Tibial nerve (tissue), 4 donors: ENCODE results near the gene PARM1. TPM values are rescaled to one million over a fixed set of nuclear protein-coding genes. Genes with fewer than 3 reads are reported as not detected.

Experiments used
- DNase-seq, 2 donors: peaks; one replicate each; pipeline ENCODE4 v3.0.0-alpha.2; 2019; ENCODE audit warnings: low spot score in 2 of 2
- H3K27ac ChIP-seq, 4 donors: fragments of 200-600 bp; sonication (generic) in 3 of 4; one replicate each; pipeline ENCODE4 v1.5.1; 2017 to 2019; ENCODE audit warnings: mild to moderate bottlenecking in 1 of 4
- H3K27me3 ChIP-seq, 2 donors: fragments of 200-600 bp; sonication (generic) in 1 of 2; one replicate each; pipeline versions ENCODE4 v1.5.1 to v1.6.0; 2017 to 2019
- H3K36me3 ChIP-seq, 3 donors: fragments of 200-600 bp; sonication (generic); one replicate each; pipeline ENCODE4 v1.5.1; 2018 to 2019
- H3K4me1 ChIP-seq, 4 donors: fragments of 200-600 bp; sonication (generic) in 3 of 4; one replicate each; pipeline ENCODE4 v1.5.1; 2017 to 2019
- H3K4me3 ChIP-seq, 4 donors: fragments of 200-600 bp; sonication (generic) in 3 of 4; one replicate each; pipeline ENCODE4 v1.5.1; 2017 to 2019; ENCODE audit warnings: mild to moderate bottlenecking in 1 of 4, moderate library complexity in 1 of 4
- H3K9me3 ChIP-seq, 4 donors: fragments of 200-600 bp; sonication (generic) in 3 of 4; one replicate each; pipeline ENCODE4 v1.5.1; 2017 to 2019
- CTCF ChIP-seq, 5 experiments: fragments of 200-600 bp in 3 of 5; fragments of 450-650 bp in 2 of 5; sonication (generic) in 3 of 5; IDR thresholded peaks; one replicate each; pipeline ENCODE4 v1.5.1; 2016 to 2019; ENCODE audit warnings: antibody characterized with exemption in 5 of 5, mild to moderate bottlenecking in 3 of 5, moderate library complexity in 2 of 5
- EP300 ChIP-seq, 2 donors: sonication (generic); formaldehyde crosslinking; IDR thresholded peaks; one replicate each; pipeline ENCODE4 v1.6.1; 2017; ENCODE audit warnings: antibody characterized with exemption in 2 of 2, mild to moderate bottlenecking in 1 of 2
- POLR2A ChIP-seq, 2 donors: fragments of 450-650 bp; IDR thresholded peaks; one replicate each; pipeline ENCODE4 v1.6.1; 2017; ENCODE audit warnings: antibody characterized with exemption in 2 of 2, mild to moderate bottlenecking in 2 of 2, moderate library complexity in 2 of 2
- WGBS, 2 donors: methylation state at CpG; one replicate each; pipeline ENCODE4 v1.1.5; 2018; 5-methylcytosine and 5-hydroxymethylcytosine counted together
- total RNA-seq, 4 donors: library from RNA; depleted of rRNA; stranded (reverse); fragments of >200 nt; gene quantifications; one replicate each; pipeline ENCODE4 v1.1.0, GENCODE V29; 2016

Gene PARM1
- total RNA-seq, 4 donors from 2014 or later, result 10.0 to 23.8 (median 20.9) TPM

- Histone ChIP-seq H3K9me3 (peaks cover 0 to 10% (median 3%) of the 10 kb centered on the region in 4 donors), H3K4me3 (no peak overlapping the region), H3K27ac (no peak overlapping the region), H3K27me3 (no peaks in the 10 kb centered on the region), H3K4me1 (no peaks in the 10 kb centered on the region), H3K36me3 (no peaks in the 10 kb centered on the region)
- TF ChIP-seq POLR2A (IDR thresholded peaks at IDR 0.05), result no peak
- DNase-seq, result no peak
- 95 to 97% methylated on average over 2 of the region's 2 CpGs for WGBS, 2 donors
Measured at GRCh38 chr4:74961230-74961629, 28.3 kb downstream of the PARM1 start.

- Histone ChIP-seq H3K4me3 (no peak overlapping the region), H3K27me3 (no peaks in the 10 kb centered on the region), H3K27ac (no peak overlapping the region), H3K9me3 (peaks cover 0 to 10% (median 3%) of the 10 kb centered on the region in 4 donors), H3K36me3 (no peaks in the 10 kb centered on the region), H3K4me1 (peaks cover 0 to 4% (median 0%) of the 10 kb centered on the region in 4 donors)
- TF ChIP-seq POLR2A (IDR thresholded peaks at IDR 0.05) (no peak), CTCF (IDR thresholded peaks at IDR 0.05) (no peak), EP300 (IDR thresholded peaks at IDR 0.05) (no peak)
- no peak for DNase-seq
Measured at GRCh38 chr4:74962584-74962983, 29.7 kb downstream of the PARM1 start.

DNA sequence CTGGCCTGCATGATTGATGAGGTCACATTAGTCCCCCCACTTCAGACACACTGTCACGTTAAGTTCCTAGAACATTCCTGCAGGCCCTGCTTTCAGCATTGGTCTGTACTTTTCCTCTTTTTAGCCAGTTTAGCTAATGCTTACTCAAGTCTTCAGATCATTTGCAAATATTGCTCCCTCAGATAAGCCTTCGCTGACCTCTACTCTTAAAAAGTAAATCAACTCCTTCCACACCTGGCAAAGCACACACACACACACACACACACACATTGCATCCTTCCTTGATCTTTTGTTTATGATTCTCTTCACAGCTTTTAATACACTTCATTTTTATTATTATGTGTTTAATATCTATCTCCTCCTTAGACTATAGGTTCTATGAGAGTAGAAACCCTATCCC, 31.4 kb downstream of the PARM1 start:
- TF ChIP-seq CTCF (IDR thresholded peaks at IDR 0.05), result no peak
- TF ChIP-seq EP300 (IDR thresholded peaks at IDR 0.05), result no peak
- TF ChIP-seq POLR2A (IDR thresholded peaks at IDR 0.05), result no peak
- H3K36me3 ChIP-seq, result no peaks in the 10 kb centered on the region
- no peaks in the 10 kb centered on the region for H3K27me3 ChIP-seq
- peaks cover 0 to 10% (median 3%) of the 10 kb centered on the region in 4 donors for H3K9me3 ChIP-seq
- peaks cover 0 to 9% (median 0%) of the 10 kb centered on the region in 4 donors for H3K4me1 ChIP-seq
- H3K27ac ChIP-seq, result no peak overlapping the region
- WGBS, 2 donors, result 68 to 76% methylated on average over 2 of the region's 2 CpGs
- DNase-seq, result no peak
- H3K4me3 ChIP-seq, result no peak overlapping the region

DNA sequence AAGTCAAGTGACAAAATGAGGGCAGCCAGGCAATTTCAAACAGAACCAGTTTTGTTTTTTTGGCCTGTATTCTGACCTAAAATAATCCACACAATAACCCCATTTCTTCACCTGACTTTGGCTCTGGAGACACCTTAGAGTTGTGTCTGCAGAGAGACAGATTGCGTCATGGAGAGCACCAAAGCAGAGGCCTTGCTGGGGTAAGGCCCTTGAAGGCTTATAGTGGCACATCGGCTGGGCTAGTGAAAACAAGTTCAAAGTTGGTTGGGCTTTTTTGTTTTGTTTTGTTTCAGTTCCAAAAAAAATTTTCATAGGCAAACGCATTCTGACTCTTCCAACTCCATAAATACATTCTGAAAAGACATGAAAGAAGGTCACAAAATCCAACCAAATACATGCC, 34.4 kb downstream of the PARM1 start:
- H3K27me3 ChIP-seq, result no peaks in the 10 kb centered on the region
- no peaks in the 10 kb centered on the region for H3K9me3 ChIP-seq
- no peak for DNase-seq
- no peak overlapping the region for H3K27ac ChIP-seq
- H3K36me3 ChIP-seq, result no peaks in the 10 kb centered on the region
- 34 to 50% methylated on average over 3 of the region's 3 CpGs for WGBS, 2 donors
- no peak overlapping the region for H3K4me3 ChIP-seq
- TF ChIP-seq CTCF (IDR thresholded peaks at IDR 0.05), result no peak
- no peak for TF ChIP-seq POLR2A (IDR thresholded peaks at IDR 0.05)
- no peak for TF ChIP-seq EP300 (IDR thresholded peaks at IDR 0.05)
- H3K4me1 ChIP-seq, result peaks cover 0 to 9% (median 0%) of the 10 kb centered on the region in 4 donors

- TF ChIP-seq CTCF (IDR thresholded peaks at IDR 0.05) (no peak), EP300 (IDR thresholded peaks at IDR 0.05) (no peak), POLR2A (IDR thresholded peaks at IDR 0.05) (no peak)
- H3K27ac ChIP-seq, result no peak overlapping the region
- H3K9me3 ChIP-seq, result no peaks in the 10 kb centered on the region
- H3K36me3 ChIP-seq, result no peaks in the 10 kb centered on the region
- DNase-seq, result no peak
- 63 to 73% methylated on average over 2 of the region's 2 CpGs for WGBS, 2 donors
- H3K4me3 ChIP-seq, result no peak overlapping the region
- no peaks in the 10 kb centered on the region for H3K27me3 ChIP-seq
- peaks cover 0 to 9% (median 0%) of the 10 kb centered on the region in 4 donors for H3K4me1 ChIP-seq
Measured at GRCh38 chr4:74968456-74969164, 35.7 kb downstream of the PARM1 start.
